ENCODE measurements around the gene BRAP. TPM values are rescaled to one million over a fixed set of nuclear protein-coding genes. Genes with fewer than 3 reads are reported as not detected.
"Not testable (repeated sequence)": the region's sequence is repeated elsewhere in the genome, so short reads cannot be mapped to it uniquely, and the experiment has no call there.

The BRAP gene
- total RNA-seq, 1 donor from 2014 or later: 19.0 TPM

DNA sequence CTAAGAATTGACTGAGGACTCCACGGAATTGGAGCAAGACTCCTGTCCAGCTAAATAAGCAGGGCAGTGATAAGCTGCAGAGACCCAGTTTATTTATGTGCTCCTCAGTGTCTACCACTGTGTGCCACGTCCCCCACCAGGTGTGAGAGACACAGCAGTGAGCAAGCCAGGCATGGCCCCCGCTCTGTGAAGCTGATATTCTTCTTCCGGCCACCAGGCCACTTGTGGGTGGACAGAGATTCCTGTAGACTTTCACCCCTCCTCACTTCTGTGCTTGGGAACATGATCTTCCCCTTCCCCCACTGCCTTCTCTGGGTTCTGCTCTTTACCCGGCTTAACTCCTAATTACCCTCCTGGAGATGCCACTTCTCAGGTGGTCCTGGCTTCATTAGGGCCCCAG is 21.3 kb downstream of the BRAP start:
- Histone ChIP-seq H3K4me3 (ENCODE audit: low read depth, low read length) (no peak overlapping the region), H3K27me3 (ENCODE audit: control insufficient read depth, insufficient read depth, low read length) (no peaks in the 10 kb centered on the region), H3K36me3 (ENCODE audit: control insufficient read depth, insufficient read depth, low read length) (no peaks in the 10 kb centered on the region)
- TF ChIP-seq, protein P1, sequence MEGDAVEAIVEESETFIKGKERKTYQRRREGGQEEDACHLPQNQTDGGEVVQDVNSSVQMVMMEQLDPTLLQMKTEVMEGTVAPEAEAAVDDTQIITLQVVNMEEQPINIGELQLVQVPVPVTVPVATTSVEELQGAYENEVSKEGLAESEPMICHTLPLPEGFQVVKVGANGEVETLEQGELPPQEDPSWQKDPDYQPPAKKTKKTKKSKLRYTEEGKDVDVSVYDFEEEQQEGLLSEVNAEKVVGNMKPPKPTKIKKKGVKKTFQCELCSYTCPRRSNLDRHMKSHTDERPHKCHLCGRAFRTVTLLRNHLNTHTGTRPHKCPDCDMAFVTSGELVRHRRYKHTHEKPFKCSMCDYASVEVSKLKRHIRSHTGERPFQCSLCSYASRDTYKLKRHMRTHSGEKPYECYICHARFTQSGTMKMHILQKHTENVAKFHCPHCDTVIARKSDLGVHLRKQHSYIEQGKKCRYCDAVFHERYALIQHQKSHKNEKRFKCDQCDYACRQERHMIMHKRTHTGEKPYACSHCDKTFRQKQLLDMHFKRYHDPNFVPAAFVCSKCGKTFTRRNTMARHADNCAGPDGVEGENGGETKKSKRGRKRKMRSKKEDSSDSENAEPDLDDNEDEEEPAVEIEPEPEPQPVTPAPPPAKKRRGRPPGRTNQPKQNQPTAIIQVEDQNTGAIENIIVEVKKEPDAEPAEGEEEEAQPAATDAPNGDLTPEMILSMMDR (IDR thresholded peaks at IDR 0.05; ENCODE audit: insufficient read depth, low read length, poor library complexity, severe bottlenecking): no peak
- DNase-seq (ENCODE audit: low read depth): no peak

DNA sequence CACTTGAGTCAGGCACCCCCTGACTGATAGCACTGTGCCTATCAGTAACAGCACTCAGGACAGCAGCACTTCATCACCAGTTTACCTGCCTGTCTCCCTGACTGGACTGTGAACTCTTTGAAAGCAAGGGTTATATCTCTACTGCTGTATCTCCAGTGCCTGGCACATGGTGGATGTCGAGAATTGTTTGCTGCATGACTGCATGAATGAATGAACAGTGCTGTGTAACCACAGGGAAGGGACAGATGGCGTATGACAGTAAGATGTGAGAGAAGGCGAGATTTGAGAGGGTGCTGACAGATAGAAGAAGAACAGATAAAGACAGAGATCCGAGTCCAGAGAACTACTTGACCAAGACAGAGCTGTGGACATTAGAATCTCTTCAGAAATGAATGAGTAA is 29.7 kb downstream of the BRAP start:
- no peak overlapping the region for H3K4me3 ChIP-seq (ENCODE audit: low read depth, low read length)
- H3K27me3 ChIP-seq (ENCODE audit: control insufficient read depth, insufficient read depth, low read length): no peaks in the 10 kb centered on the region
- DNase-seq (ENCODE audit: low read depth): no peak
- TF ChIP-seq, protein P1 (IDR thresholded peaks at IDR 0.05; ENCODE audit: insufficient read depth, low read length, poor library complexity, severe bottlenecking): no peak
- H3K36me3 ChIP-seq (ENCODE audit: control insufficient read depth, insufficient read depth, low read length): no peaks in the 10 kb centered on the region

DNA sequence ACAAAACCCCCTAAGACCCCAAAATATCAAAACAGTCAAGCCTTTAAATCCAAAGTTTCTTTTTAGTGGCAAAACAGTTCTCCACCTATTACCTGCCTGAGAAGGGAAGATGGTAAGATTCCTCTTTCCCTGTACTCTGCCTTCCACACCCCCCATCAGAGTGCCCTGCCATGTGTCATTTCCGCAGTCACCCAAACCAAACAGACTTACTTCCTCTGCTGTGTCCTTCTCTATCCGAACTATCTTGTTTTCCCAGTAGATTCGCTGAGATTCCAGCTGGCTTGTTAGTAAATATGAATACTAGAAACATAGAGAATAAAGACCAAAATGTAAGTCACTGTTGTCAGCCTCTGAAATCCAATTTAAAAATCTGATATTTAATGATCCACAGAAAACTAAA is 30.4 kb downstream of the BRAP start:
- Histone ChIP-seq H3K4me3 (ENCODE audit: low read depth, low read length) (no peak overlapping the region), H3K27me3 (ENCODE audit: control insufficient read depth, insufficient read depth, low read length) (no peaks in the 10 kb centered on the region), H3K36me3 (ENCODE audit: control insufficient read depth, insufficient read depth, low read length) (no peaks in the 10 kb centered on the region)
- no peak for DNase-seq (ENCODE audit: low read depth)
- TF ChIP-seq, protein P1 (IDR thresholded peaks at IDR 0.05; ENCODE audit: insufficient read depth, low read length, poor library complexity, severe bottlenecking): no peak

DNA sequence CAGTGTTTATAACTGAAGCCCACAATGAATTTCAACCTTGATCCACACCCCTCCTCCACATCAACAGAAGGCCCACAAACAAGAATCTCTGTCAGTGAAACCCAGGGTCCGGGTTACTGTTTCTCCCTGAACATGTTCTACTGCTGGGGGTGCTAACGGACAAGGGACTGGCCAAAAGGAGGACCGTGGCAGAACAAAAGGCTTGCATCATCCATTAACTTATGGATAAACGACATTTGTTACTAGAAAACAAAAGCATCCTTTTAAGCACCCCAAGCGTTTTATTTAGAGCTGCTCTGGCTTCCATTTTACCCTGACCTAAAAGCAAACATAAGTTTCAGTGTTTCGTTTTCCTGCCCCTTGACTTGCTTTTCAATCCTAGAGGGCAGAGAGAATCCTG is 32.2 kb downstream of the BRAP start:
- TF ChIP-seq, protein P1 (IDR thresholded peaks at IDR 0.05; ENCODE audit: insufficient read depth, low read length, poor library complexity, severe bottlenecking): no peak

DNA sequence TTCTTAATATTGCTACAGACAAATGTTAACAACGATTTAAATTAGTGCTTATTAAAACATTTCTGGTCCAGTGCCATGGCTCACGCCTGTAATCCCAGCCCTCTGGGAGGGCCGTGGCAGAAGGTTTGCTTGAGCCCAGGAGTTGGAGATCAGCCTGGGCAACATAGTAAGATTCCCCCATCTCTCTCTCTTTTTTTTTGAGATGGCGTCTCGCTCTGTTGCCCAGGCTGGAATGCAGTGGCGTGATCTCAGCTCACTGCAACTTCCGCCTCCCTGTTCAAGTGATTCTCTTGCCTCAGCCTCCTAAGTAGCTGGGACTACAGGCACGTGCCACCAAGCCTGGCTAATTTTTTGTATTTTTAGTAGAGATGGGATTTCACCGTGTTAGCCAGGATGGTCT is 33.2 kb downstream of the BRAP start:
- not testable (repeated sequence) for H3K36me3 ChIP-seq (ENCODE audit: control insufficient read depth, insufficient read depth, low read length); H3K27me3 ChIP-seq (ENCODE audit: control insufficient read depth, insufficient read depth, low read length); DNase-seq (ENCODE audit: low read depth); H3K4me3 ChIP-seq (ENCODE audit: low read depth, low read length)

More for the DNA sequence above, 32.2 kb downstream of the BRAP start:
- H3K4me3 ChIP-seq (ENCODE audit: low read depth, low read length): no peak overlapping the region
- H3K27me3 ChIP-seq (ENCODE audit: control insufficient read depth, insufficient read depth, low read length): no peaks in the 10 kb centered on the region
- DNase-seq (ENCODE audit: low read depth): no peak
- H3K36me3 ChIP-seq (ENCODE audit: control insufficient read depth, insufficient read depth, low read length): no peaks in the 10 kb centered on the region

DNA sequence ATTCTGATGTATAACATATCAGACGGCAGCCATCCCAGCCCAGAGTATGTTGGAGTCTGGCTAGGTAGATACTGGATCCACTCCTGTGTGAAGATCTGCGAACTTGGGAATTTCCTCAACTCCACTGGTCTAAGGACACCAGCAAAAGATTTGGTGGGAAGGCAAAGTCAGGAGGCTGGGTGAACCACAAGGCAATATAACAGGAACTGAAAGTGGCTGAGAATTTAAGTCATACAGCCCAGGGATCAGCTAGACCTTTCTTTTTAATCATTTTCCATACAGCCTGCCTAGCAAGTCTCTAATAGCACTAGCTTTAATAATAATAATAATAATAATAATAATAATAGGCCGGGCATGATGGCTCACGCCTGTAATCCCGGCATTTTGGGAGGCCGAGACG is 34.8 kb downstream of the BRAP start:
- no peak for DNase-seq (ENCODE audit: low read depth)
- Histone ChIP-seq H3K4me3 (ENCODE audit: low read depth, low read length) (no peak overlapping the region), H3K27me3 (ENCODE audit: control insufficient read depth, insufficient read depth, low read length) (no peaks in the 10 kb centered on the region), H3K36me3 (ENCODE audit: control insufficient read depth, insufficient read depth, low read length) (no peaks in the 10 kb centered on the region)
- TF ChIP-seq, protein P1 (IDR thresholded peaks at IDR 0.05; ENCODE audit: insufficient read depth, low read length, poor library complexity, severe bottlenecking): no peak

All from kidney epithelial cell (primary cell).